NOMO-1 treated with DMSO at 0.1 percent for 48 hours (cell line): ENCODE measurements around the gene RGS13.
A peak's percentile ranks its signal among the peaks of the same experiment; 100 is the strongest.
"Not testable (repeated sequence)": the region's sequence is repeated elsewhere in the genome, so short reads cannot be mapped to it uniquely, and the experiment has no call there.

Experiments
- DNase-seq: peaks from one replicate; lab custom pipeline; 2025; ENCODE audit not compliant: unreplicated experiment; lab: John Stamatoyannopoulos, UW

Gene RGS13

GRCh38 chr1:192669174-192669573 lies 33.2 kb downstream of the RGS13 start:
- DNase-seq, result no peak

- no peak for DNase-seq
Measured at GRCh38 chr1:192675716-192676115, 39.8 kb downstream of the RGS13 start.

GRCh38 chr1:192678099-192678498 lies 42.2 kb downstream of the RGS13 start:
- DNase-seq, result no peak

GRCh38 chr1:192682335-192682734 lies 46.4 kb downstream of the RGS13 start:
- DNase-seq, result no peak

DNA sequence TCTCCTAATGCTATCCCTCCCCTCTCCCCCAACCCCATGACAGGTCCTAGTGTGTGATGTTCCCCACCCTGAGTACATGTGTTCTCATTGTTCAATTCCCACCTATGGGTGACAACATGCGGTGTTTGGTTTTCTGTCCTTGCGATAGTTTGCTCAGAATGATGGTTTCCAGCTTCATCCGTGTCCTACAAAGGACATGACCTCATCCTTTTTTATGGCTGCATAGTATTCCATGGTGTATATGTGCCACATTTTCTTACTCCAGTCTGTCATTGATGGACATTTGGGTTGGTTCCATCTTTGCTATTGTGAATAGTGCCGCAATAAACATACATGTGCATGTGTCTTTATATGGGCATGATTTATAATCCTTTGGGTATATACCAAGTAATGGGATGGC lies 47.1 kb downstream of the RGS13 start:
- DNase-seq, result not testable (repeated sequence)

DNA sequence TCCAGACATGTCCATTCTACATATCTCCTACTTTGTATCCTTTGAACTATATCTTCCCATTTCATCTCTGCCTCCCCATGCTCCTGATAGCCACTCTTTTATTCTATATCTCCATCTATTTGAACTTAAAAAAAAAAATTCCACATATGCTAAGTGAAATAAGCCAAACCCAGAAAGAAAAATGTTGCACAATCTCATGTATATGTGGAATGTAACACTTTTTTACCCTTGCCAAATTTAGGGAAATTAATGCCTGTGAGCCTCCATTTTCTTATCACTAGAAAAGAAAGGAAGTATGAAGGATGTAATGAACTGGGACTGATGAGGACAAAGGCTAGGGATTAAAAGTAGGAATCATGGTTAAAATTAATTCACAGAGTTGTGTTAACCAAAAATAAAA lies 53.5 kb downstream of the RGS13 start:
- no peak for DNase-seq

GRCh38 chr1:192691041-192691440 lies 55.1 kb downstream of the RGS13 start:
- no peak for DNase-seq

- DNase-seq, result no peak
Measured at GRCh38 chr1:192696082-192696481, 60.1 kb downstream of the RGS13 start.

GRCh38 chr1:192697771-192698170 lies 61.8 kb downstream of the RGS13 start:
- no peak for DNase-seq

DNA sequence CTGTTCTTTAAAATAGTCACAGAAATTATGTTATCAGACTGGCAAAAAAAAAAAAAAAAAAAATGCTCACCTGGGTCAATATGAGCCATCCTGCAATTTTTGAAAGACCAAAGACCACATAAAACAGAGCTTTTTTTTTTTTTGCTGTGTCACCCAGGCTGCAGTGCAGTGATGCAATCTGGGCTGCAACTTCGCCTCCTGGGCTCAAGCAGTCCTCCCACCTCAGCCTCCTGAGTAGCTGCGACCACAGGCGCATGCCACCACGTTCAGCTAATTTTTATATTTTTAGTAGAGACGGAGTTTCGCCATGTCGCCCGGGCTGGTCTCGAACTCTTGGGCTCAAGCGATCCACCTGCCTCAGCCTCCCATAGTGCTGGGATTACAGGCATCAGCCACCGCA lies 62.8 kb downstream of the RGS13 start:
- DNase-seq, result no peak

- DNase-seq, result peak; percentile 27
Measured at GRCh38 chr1:192700834-192701271, 64.9 kb downstream of the RGS13 start.

GRCh38 chr1:192702212-192702902 lies 66.4 kb downstream of the RGS13 start:
- DNase-seq, result peak; percentile 74

DNA sequence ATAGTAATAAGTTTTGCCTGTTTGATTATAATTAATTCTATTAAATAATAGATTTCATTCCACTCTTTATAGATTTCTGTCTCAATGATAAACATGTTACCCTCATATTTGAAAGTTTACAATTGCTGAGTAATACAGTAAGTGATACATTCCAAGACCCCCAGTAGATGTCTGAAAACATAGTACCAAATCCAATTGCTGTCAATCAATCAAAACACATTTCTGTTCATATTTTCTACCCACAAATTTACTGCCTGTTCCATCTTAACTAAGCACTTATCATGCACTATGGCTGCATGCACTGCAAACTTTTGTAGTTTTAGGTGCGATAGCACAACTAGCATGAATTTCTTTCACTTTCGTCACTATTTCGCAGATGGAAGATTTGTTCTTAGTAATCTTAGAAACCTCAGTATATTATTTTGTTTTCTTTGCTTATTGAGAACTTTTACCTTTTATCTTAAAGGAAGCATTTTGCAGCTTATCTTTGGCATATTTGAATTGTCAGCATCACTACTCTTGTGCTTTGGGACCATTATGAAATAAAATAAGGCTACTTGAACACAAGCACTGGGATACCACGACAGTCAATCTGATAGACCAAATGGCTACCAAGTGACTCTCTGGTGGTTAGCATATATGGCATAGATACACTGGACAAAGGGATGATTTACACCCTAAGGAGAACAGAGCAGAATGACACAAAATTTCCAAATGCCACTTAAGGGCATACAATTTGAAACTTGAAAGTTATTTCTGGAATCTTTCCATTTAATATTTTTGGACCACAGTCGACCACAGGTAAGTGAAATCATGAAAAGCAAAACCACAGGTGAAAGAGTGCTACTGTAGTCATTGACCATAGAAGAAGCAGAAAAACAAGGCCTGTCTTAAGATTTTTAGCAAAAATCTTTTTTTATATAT lies 67.6 kb downstream of the RGS13 start:
- DNase-seq, result no peak

- DNase-seq, result no peak
Measured at GRCh38 chr1:192705510-192705909, 69.6 kb downstream of the RGS13 start.

GRCh38 chr1:192706936-192707335 lies 71.0 kb downstream of the RGS13 start:
- no peak for DNase-seq

DNA sequence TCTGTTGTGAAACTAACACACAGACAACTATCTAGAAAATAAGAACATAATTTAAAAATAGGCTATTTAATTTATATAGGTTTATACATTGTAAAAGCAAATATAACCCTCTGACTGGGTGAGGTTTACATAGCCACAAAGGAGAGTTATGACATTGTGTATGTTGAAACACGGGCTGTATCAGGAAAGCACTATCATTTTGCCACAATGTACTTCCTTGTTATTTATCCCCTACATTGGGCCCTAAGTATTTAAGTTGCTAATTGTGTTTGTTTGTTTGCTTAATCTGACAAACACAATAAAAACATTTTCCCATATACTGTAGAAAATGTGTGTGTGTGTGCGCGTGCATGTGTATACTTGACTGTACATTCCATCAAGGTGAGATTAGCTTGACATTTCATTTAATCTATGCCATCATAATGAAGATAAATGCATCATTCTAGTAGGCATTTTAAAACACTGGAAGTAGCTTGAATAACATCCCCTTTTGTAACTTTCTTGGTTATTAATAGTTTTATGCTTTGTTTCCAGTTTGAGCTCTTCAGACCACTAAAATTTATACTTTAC lies 72.1 kb downstream of the RGS13 start:
- peak; percentile 69 for DNase-seq

DNA sequence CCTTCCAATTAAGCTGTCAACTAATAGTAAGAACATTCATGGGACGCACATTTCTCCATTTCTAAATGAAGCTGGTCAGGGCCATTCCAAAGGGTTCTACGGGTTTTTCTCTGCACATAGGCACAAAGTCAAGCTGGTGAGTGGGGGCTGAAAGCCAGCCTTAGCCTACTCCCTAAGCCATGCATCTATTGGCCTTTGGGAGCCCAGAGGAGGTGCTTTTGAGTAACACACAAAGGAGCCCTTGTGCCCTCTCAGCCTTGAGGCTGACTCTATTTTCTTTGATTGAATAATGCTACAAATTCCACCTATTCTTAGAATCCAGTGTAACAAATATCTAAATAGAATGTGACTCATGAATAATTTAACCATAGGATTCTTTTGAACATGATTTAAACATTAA lies 73.6 kb downstream of the RGS13 start:
- DNase-seq, result no peak
